Uterus (tissue), 2 donors: Measurements from ENCODE around the gene JAML.

ENCODE experiments used
- CTCF ChIP-seq, 4 experiments: fragments of 200-600 bp in 2 of 4; fragments of 450-650 bp in 2 of 4; sonication (generic) in 2 of 4; IDR thresholded peaks; one replicate each; pipeline ENCODE4 v1.5.1; 2016 to 2019; ENCODE audit warnings: antibody characterized with exemption in 4 of 4, mild to moderate bottlenecking in 2 of 4, moderate library complexity in 1 of 4
- POLR2A ChIP-seq, 2 donors: fragments of 450-650 bp; IDR thresholded peaks; one replicate each; pipeline ENCODE4 v1.6.1; 2016; ENCODE audit warnings: antibody characterized with exemption in 2 of 2, mild to moderate bottlenecking in 1 of 2, moderate library complexity in 1 of 2

- TF ChIP-seq CTCF (IDR thresholded peaks at IDR 0.05) = no peak
- no peak for TF ChIP-seq POLR2A (IDR thresholded peaks at IDR 0.05)
These were observed 29.8 kb downstream of the JAML start for GRCh38 chr11:118194835-118195627.
